ENCODE data around the gene NSRP1. TPM values are rescaled to one million over a fixed set of nuclear protein-coding genes. Genes with fewer than 3 reads are reported as not detected.

NSRP1 gene
- total and polyA plus RNA-seq, 10 of the 15 experiments (the other 5 are each of a cell fraction or from before 2014, with no cell fraction given) = 12.5 to 69.7 (median 37.8) TPM

- SMC1A ChIA-PET (ENCODE audit: uncharacterized antibody, unreplicated experiment) = interaction anchor here (0.9 to 1.8 kb wide), 6 partner anchors 10 to 121 kb away, joined by 3 to 6 read pairs (median 3); partner anchors contain the start of gene SLC6A4
- ATAC-seq (no peak), FAIRE-seq (no peak), DNase-seq (ENCODE audit: low read depth, low spot score) (no peak)
- H3K4me1 ChIP-seq (ENCODE audit: control insufficient read depth, insufficient read depth, low read length) = no peaks in the 10 kb centered on the region
- no peaks in the 10 kb centered on the region for H4K20me1 ChIP-seq (ENCODE audit: control insufficient read depth, insufficient read depth)
- BruUV-seq (replicated peaks) = no TSS peak
- no peak overlapping the region for H3K9ac ChIP-seq (ENCODE audit: control insufficient read depth, insufficient read depth, low read length)
- no peaks in the 10 kb centered on the region for H3K36me3 ChIP-seq (ENCODE audit: control insufficient read depth in 2 of 2, insufficient read depth in 2 of 2, low read length in 1 of 2)
- no peaks in the 10 kb centered on the region for H3K9me3 ChIP-seq (replicated peaks; ENCODE audit: control insufficient read depth, insufficient read depth, low read length)
- no peak overlapping the region for H2AFZ ChIP-seq (ENCODE audit: control insufficient read depth, low read depth, low read length)
- H3K4me3 ChIP-seq = no peak overlapping the region
- no peak overlapping the region for H3K4me2 ChIP-seq (ENCODE audit: control insufficient read depth, insufficient read depth)
- intact Hi-C loops (cut with micrococcal nuclease; ENCODE audit: unreplicated experiment) (no loop called here), in situ Hi-C loops (cut with MboI) (no loop called here)
- RAD21 ChIA-PET (ENCODE audit: unreplicated experiment) = interaction anchor here (1.0 to 1.6 kb wide), 2 partner anchors 10 to 99 kb away, joined by 3 read pairs; partner anchors contain the start of gene SLC6A4
- no peaks in the 10 kb centered on the region for H3K79me2 ChIP-seq (ENCODE audit: control insufficient read depth, insufficient read depth, low read length)
- no peaks in the 10 kb centered on the region for H3K27me3 ChIP-seq (replicated peaks in 1 of 2; ENCODE audit: control insufficient read depth in 2 of 2, insufficient read depth in 2 of 2, low read length in 1 of 2)
- TF ChIP-seq TCF12 (IDR thresholded peaks at IDR 0.05; ENCODE audit: low read depth, low read length) (no peak), CHD2 (IDR thresholded peaks at IDR 0.05; ENCODE audit: borderline replicate concordance, low read depth, low read length) (no peak), PRDM15 (CRISPR knock-in tag; IDR thresholded peaks at IDR 0.05) (no peak), HCFC1 (IDR thresholded peaks at IDR 0.05; ENCODE audit: low read length) (no peak), ZNF622 (IDR thresholded peaks at IDR 0.05) (no peak), BHLHE40 (IDR thresholded peaks at IDR 0.05; ENCODE audit: borderline replicate concordance in 1 of 2, low read depth in 2 of 2, low read length in 1 of 2) (no peak), MXI1 (IDR thresholded peaks at IDR 0.05; ENCODE audit: low read depth, low read length) (no peak), KDM1A (IDR thresholded peaks at IDR 0.05; ENCODE audit: borderline replicate concordance) (no peak), BMI1 (IDR thresholded peaks at IDR 0.05; ENCODE audit: borderline replicate concordance) (no peak), TAF1 (IDR thresholded peaks at IDR 0.05; ENCODE audit: borderline replicate concordance, low read depth, low read length) (no peak), BACH1 (IDR thresholded peaks at IDR 0.05; ENCODE audit: borderline replicate concordance) (no peak), EZH2 (IDR thresholded peaks at IDR 0.05; ENCODE audit: borderline replicate concordance, control insufficient read depth, low read depth, low read length) (no peak), NR2F1 (conservative IDR thresholded peaks at IDR 0.05) (no peak), EP300 (IDR thresholded peaks at IDR 0.05; ENCODE audit: borderline replicate concordance in 1 of 2, control insufficient read depth in 1 of 2, low read depth in 2 of 2, low read length in 2 of 2) (no peak)
- no peak overlapping the region for H3K27ac ChIP-seq (ENCODE audit: control insufficient read depth, insufficient read depth)
- CTCF ChIA-PET = interaction anchor here (0.9 to 3.8 kb wide), 6 partner anchors 9 to 120 kb away, joined by 3 to 12 read pairs (median 5); no protein-coding TSS in a partner anchor
- WGBS (ENCODE audit: insufficient coverage, insufficient replicate concordance, low lambda C conversion rate, missing lambda C conversion rate) = 67% methylated on average over 3 of the region's 3 CpGs
- POLR2A ChIA-PET = no interaction called here
Measured at GRCh38 chr17:30225112-30225511, 108.5 kb downstream of the NSRP1 start.
